ENCODE data around the gene TRPM7.

The TRPM7 gene, protein sequence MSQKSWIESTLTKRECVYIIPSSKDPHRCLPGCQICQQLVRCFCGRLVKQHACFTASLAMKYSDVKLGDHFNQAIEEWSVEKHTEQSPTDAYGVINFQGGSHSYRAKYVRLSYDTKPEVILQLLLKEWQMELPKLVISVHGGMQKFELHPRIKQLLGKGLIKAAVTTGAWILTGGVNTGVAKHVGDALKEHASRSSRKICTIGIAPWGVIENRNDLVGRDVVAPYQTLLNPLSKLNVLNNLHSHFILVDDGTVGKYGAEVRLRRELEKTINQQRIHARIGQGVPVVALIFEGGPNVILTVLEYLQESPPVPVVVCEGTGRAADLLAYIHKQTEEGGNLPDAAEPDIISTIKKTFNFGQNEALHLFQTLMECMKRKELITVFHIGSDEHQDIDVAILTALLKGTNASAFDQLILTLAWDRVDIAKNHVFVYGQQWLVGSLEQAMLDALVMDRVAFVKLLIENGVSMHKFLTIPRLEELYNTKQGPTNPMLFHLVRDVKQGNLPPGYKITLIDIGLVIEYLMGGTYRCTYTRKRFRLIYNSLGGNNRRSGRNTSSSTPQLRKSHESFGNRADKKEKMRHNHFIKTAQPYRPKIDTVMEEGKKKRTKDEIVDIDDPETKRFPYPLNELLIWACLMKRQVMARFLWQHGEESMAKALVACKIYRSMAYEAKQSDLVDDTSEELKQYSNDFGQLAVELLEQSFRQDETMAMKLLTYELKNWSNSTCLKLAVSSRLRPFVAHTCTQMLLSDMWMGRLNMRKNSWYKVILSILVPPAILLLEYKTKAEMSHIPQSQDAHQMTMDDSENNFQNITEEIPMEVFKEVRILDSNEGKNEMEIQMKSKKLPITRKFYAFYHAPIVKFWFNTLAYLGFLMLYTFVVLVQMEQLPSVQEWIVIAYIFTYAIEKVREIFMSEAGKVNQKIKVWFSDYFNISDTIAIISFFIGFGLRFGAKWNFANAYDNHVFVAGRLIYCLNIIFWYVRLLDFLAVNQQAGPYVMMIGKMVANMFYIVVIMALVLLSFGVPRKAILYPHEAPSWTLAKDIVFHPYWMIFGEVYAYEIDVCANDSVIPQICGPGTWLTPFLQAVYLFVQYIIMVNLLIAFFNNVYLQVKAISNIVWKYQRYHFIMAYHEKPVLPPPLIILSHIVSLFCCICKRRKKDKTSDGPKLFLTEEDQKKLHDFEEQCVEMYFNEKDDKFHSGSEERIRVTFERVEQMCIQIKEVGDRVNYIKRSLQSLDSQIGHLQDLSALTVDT (N-terminal part only)

DNA sequence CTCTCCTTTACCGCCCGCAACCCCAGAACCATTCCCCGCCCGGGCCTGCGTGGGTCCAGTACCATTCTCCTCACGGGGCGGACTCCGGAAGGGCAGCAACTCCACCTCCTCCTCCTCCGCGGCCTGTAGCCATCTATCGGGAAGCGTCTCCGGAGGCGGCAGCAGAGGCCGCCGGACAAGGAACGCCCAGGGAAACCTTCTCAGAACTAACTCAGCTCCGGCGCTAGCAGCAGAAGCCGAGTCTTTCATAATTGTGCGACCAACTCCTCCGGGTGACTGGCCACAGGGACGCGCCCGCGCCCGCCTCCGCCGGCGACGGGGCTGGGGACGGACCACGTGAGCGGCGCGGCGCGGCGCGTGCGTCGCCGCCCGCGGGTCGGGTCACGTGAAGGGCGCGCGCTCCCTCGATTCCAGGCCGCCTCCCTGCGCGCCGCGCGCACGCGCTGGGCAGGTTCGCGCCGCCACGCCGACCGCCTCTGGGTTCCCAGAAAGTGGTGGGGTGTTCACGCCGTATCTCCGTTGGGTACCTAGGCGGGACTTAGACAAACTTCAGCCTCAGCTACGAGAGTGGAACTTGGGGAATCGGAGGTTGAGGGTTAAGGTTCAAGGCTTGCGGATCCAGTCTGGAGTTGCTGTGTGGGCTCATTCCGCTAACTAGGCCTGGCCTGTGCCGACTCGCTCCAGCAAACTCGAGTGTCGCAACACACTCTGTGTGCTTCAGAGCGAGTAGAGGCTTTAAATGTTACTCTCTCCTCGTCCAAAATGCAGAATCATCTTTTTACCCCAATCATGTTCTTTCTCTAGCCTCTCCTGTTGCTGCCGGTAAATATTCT lies at the start of gene TRPM7:
TSS of gene TRPM7 (minus strand) at position 329 of the 833 bp plus-strand sequence. CDS start at position 65, 264 bp downstream.
- peak within 1 kb of the TSS; percentile 96 for H3K4me3 ChIP-seq (ENCODE audit: low read length)
- DNase-seq (ENCODE audit: low read depth): peak; percentile 84
- TF ChIP-seq, protein P1, sequence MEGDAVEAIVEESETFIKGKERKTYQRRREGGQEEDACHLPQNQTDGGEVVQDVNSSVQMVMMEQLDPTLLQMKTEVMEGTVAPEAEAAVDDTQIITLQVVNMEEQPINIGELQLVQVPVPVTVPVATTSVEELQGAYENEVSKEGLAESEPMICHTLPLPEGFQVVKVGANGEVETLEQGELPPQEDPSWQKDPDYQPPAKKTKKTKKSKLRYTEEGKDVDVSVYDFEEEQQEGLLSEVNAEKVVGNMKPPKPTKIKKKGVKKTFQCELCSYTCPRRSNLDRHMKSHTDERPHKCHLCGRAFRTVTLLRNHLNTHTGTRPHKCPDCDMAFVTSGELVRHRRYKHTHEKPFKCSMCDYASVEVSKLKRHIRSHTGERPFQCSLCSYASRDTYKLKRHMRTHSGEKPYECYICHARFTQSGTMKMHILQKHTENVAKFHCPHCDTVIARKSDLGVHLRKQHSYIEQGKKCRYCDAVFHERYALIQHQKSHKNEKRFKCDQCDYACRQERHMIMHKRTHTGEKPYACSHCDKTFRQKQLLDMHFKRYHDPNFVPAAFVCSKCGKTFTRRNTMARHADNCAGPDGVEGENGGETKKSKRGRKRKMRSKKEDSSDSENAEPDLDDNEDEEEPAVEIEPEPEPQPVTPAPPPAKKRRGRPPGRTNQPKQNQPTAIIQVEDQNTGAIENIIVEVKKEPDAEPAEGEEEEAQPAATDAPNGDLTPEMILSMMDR (conservative IDR thresholded peaks at IDR 0.05; ENCODE audit: low read length): 0 out of 2 replicates have a peak, but pooled peaks have one; percentile 6

DNA sequence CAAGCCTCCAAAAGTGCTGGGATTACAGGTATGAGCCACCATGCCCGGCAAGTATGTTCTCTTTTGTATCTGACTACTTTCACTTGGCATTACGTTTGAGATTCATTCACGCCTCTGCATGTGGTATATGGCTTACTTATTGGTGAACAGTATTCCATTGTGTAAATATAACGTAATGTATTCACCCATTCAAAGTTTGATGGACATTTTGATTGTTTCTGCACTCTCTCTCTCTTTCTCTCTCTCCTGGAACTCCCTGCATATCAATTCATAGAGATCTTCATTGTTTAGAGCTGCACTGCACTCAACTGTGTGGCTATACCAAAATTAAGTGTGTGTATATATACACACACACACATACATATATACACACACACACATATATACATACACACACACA lies 48.6 kb upstream of the TRPM7 start:
- no peak overlapping the region for H3K4me3 ChIP-seq (ENCODE audit: low read length)
- no peak for DNase-seq (ENCODE audit: low read depth)
- TF ChIP-seq, protein P1 (conservative IDR thresholded peaks at IDR 0.05; ENCODE audit: low read length): no peak

DNA sequence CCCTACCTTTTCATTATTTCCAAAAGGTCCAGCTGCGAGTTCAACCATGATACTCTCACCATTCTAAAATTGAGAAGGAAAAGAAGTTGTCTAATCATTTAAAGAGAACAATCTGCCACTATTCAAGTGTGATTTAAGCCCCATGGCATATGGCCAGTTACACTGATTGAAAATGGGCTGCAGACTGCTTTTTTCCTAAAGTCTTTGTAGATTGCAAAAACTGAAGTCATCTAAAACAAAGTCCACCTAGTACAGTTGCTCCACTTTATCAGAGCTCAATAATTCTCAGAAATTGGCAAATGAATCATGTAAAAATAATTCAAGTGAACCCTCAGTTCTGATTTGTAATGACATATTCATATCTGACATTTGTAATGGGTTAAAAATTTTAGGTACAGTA lies 39.7 kb upstream of the TRPM7 start:
- no peak for DNase-seq (ENCODE audit: low read depth)
- TF ChIP-seq, protein P1 (conservative IDR thresholded peaks at IDR 0.05; ENCODE audit: low read length): no peak
- H3K4me3 ChIP-seq (ENCODE audit: low read length): no peak overlapping the region

DNA sequence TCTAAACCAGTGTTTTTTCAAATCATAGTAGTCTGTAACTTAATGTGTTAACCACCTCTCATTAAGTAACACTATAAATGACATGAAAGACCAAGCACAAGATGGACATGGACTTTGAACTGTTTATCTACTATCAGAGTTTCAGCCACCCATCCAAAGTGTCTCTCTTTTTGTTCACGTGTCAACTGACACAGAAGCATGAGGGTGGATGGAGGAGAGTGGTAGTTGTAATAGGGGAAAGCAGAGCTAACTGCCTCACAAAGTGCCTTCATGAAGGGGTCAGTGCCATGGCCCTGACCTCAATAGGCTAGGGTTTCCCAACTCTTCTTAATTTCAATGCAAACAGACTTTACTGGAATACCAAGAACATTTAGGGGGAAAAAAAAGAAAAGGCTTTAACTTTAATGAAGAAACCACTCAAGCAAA lies 32.1 kb upstream of the TRPM7 start:
- H3K4me3 ChIP-seq (ENCODE audit: low read length): no peak overlapping the region
- TF ChIP-seq, protein P1 (conservative IDR thresholded peaks at IDR 0.05; ENCODE audit: low read length): no peak
- no peak for DNase-seq (ENCODE audit: low read depth)

DNA sequence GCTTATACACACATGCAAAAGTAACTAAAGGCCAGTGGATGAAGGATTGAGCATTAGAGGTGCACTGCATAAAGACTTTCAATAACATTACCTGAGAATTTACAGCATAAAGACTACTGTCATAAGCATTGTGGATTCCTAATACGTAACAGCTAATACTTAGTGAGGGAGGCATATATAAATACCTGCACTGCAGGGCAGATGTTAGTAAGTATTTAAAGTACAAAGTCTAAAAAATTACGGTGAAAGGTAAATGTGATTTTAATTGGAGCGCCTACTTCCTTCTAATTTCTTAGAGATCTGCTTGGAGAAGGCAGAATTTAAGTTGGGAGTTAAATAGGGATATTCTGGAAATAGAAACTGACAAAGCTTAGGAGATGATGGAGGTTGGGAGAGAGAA lies 25.4 kb upstream of the TRPM7 start:
- H3K4me3 ChIP-seq (ENCODE audit: low read length): no peak overlapping the region
- TF ChIP-seq, protein P1 (conservative IDR thresholded peaks at IDR 0.05; ENCODE audit: low read length): no peak
- no peak for DNase-seq (ENCODE audit: low read depth)

DNA sequence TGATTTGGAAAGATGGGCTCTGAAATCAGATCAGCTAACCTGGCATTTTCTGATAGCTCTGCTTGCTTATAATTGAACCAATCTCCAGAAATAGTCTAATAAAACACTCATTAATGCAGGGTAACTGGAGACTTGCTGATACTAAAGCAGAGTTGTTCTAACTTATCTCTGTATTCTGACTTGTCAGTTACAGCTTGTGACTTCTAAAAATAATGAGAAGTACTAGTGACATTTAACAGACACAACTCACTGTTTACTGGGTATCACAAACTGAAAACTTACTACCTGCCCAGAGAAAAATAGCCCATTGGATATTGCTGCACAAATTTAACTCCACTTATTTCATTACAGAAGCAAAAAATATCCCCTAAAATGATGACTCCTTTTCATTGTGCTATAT lies 24.0 kb upstream of the TRPM7 start:
- no peak for DNase-seq (ENCODE audit: low read depth)
- TF ChIP-seq, protein P1 (conservative IDR thresholded peaks at IDR 0.05; ENCODE audit: low read length): no peak
- no peak overlapping the region for H3K4me3 ChIP-seq (ENCODE audit: low read length)

All from AG10803 (cell line).